NCI-H510A (cell line): ENCODE data around the gene STAB1.

Experiments used
- DNase-seq: peaks from one replicate; lab custom pipeline; 2025; lab: John Stamatoyannopoulos, UW

Gene STAB1

GRCh38 chr3:52483577-52484381 is 11.4 kb upstream of the STAB1 start:
- DNase-seq = no peak

- DNase-seq = no peak
Measured at GRCh38 chr3:52484680-52485461, 10.3 kb upstream of the STAB1 start.

- DNase-seq = no peak
Measured at GRCh38 chr3:52487050-52487787, 7.9 kb upstream of the STAB1 start.

- DNase-seq = no peak
Measured at GRCh38 chr3:52487788-52488691, 7.1 kb upstream of the STAB1 start.

- DNase-seq = no peak
Measured at GRCh38 chr3:52488746-52489145, 6.4 kb upstream of the STAB1 start.

GRCh38 chr3:52489453-52489852 is 5.7 kb upstream of the STAB1 start:
- DNase-seq = no peak

GRCh38 chr3:52490035-52490938 is 4.9 kb upstream of the STAB1 start:
- no peak for DNase-seq

- DNase-seq = no peak
Measured at GRCh38 chr3:52490939-52491526, 4.1 kb upstream of the STAB1 start.

GRCh38 chr3:52492059-52492458 is 3.1 kb upstream of the STAB1 start:
- no peak for DNase-seq

GRCh38 chr3:52493232-52494017 is 1.7 kb upstream of the STAB1 start:
- DNase-seq = no peak

- DNase-seq = peak; percentile 74
Measured at GRCh38 chr3:52494445-52494844, 693 bp upstream of the STAB1 start.

GRCh38 chr3:52495777-52496602 is 852 bp downstream of the STAB1 start:
- no peak for DNase-seq

GRCh38 chr3:52498137-52499054 is 3.3 kb downstream of the STAB1 start:
- no peak for DNase-seq

- no peak for DNase-seq
Measured at GRCh38 chr3:52501046-52501445, 5.9 kb downstream of the STAB1 start.

GRCh38 chr3:52502001-52502400 is 6.9 kb downstream of the STAB1 start:
- no peak for DNase-seq

GRCh38 chr3:52502808-52503350 is 7.7 kb downstream of the STAB1 start:
- no peak for DNase-seq
